H9 (cell line): ENCODE data around the gene RAP1GAP. TPM values are rescaled to one million over a fixed set of nuclear protein-coding genes. Genes with fewer than 3 reads are reported as not detected.

Experiments
- DNase-seq: peaks from one replicate; pipeline ENCODE4 v3.0.0-alpha.2; 2017
- H2AFZ ChIP-seq: one replicate; pipeline ENCODE4 v1.6.1; 2013; ENCODE audit warnings: mild to moderate bottlenecking, low read length, control low read depth, moderate library complexity
- H2AK5ac ChIP-seq: 2 replicates; pipeline ENCODE4 v1.6.1; 2013; ENCODE audit warnings: low read length, control low read depth, mixed read lengths; ENCODE audit not compliant: insufficient read length
- H2BK120ac ChIP-seq: one replicate; pipeline ENCODE4 v1.6.1; 2013; ENCODE audit warnings: low read depth, mild to moderate bottlenecking, low read length, control low read depth, inconsistent platforms; ENCODE audit not compliant: poor library complexity, severe bottlenecking
- H2BK12ac ChIP-seq: 2 replicates; pipeline ENCODE4 v1.6.1; 2013; ENCODE audit warnings: low read length, control low read depth, mixed read lengths, low read depth; ENCODE audit not compliant: insufficient read length
- H2BK15ac ChIP-seq: 2 replicates; pipeline ENCODE4 v1.6.1; 2013; ENCODE audit warnings: low read depth, low read length, control low read depth
- H2BK20ac ChIP-seq: one replicate; pipeline ENCODE4 v1.6.1; 2013; ENCODE audit warnings: low read depth, mild to moderate bottlenecking, low read length, control low read depth, inconsistent platforms; ENCODE audit not compliant: poor library complexity, severe bottlenecking
- H2BK5ac ChIP-seq: 2 replicates; pipeline ENCODE4 v1.6.1; 2013; ENCODE audit warnings: low read length, control low read depth, mixed read lengths; ENCODE audit not compliant: insufficient read length
- H3K14ac ChIP-seq: 2 replicates; pipeline ENCODE4 v1.6.1; 2013; ENCODE audit warnings: low read length, control low read depth; ENCODE audit not compliant: insufficient read depth
- H3K18ac ChIP-seq: 2 replicates; pipeline ENCODE4 v1.6.1; 2013; ENCODE audit warnings: low read depth, mild to moderate bottlenecking, mixed read lengths, low read length, control low read depth; ENCODE audit not compliant: insufficient read length
- H3K23ac ChIP-seq: 2 replicates; pipeline ENCODE4 v1.6.1; 2013; ENCODE audit warnings: low read length, control low read depth, mixed read lengths, low read depth; ENCODE audit not compliant: insufficient read length
- H3K23me2 ChIP-seq: 2 replicates; pipeline ENCODE4 v1.6.1; 2013; ENCODE audit warnings: low read depth, mild to moderate bottlenecking, mixed read lengths, low read length, control low read depth; ENCODE audit not compliant: insufficient read length, poor library complexity, severe bottlenecking
- H3K27ac ChIP-seq: 2 replicates; pipeline ENCODE4 v1.5.1; 2013; ENCODE audit warnings: low read length, control low read depth, mixed read lengths, low read depth; ENCODE audit not compliant: insufficient read length
- H3K27me3 ChIP-seq: 2 replicates; pipeline ENCODE4 v1.6.1; 2013; ENCODE audit warnings: low read length, control low read depth, inconsistent platforms; ENCODE audit not compliant: insufficient read depth
- H3K4ac ChIP-seq: 2 replicates; pipeline ENCODE4 v1.6.1; 2013; ENCODE audit warnings: low read depth, mild to moderate bottlenecking, control low read depth, inconsistent platforms, low read length, moderate library complexity
- H3K4me1 ChIP-seq: 2 replicates; pipeline ENCODE4 v1.6.1; 2013; ENCODE audit warnings: low read length, control low read depth, inconsistent platforms; ENCODE audit not compliant: insufficient read depth
- H3K4me2 ChIP-seq: 2 replicates; pipeline ENCODE4 v1.6.1; 2013; ENCODE audit warnings: low read length, control low read depth, mixed read lengths; ENCODE audit not compliant: insufficient read length, insufficient read depth
- H3K56ac ChIP-seq: 2 replicates; pipeline ENCODE4 v1.6.1; 2013; ENCODE audit warnings: low read depth, mild to moderate bottlenecking, mixed read lengths, low read length, control low read depth; ENCODE audit not compliant: insufficient read length
- H3K79me1 ChIP-seq: 2 replicates; pipeline ENCODE4 v1.6.1; 2013; ENCODE audit warnings: low read depth, mild to moderate bottlenecking, moderate library complexity, low read length, control low read depth, inconsistent platforms; ENCODE audit not compliant: insufficient read depth, poor library complexity, severe bottlenecking
- H3K79me2 ChIP-seq: 2 replicates; pipeline ENCODE4 v1.6.1; 2013; ENCODE audit warnings: low read length, control low read depth, inconsistent platforms; ENCODE audit not compliant: insufficient read depth
- H3K9ac ChIP-seq: 2 replicates; pipeline ENCODE4 v1.6.1; 2013; ENCODE audit warnings: low read length, control low read depth, mixed read lengths; ENCODE audit not compliant: insufficient read length; ENCODE audit errors: extremely low read depth
- H3K9me3 ChIP-seq: one replicate; pipeline ENCODE4 v1.6.1; 2013; ENCODE audit warnings: low read depth, low read length, inconsistent platforms; ENCODE audit not compliant: control insufficient read depth
- H3T11ph ChIP-seq: one replicate; pipeline ENCODE4 v1.6.1; 2013; ENCODE audit warnings: mild to moderate bottlenecking, low read length, control low read depth, inconsistent platforms
- H4K20me1 ChIP-seq: one replicate; pipeline ENCODE4 v1.6.1; 2013; ENCODE audit not compliant: control insufficient read depth, insufficient read length, insufficient read depth
- H4K5ac ChIP-seq: 2 replicates; pipeline ENCODE4 v1.6.1; 2013; ENCODE audit warnings: low read depth, mild to moderate bottlenecking, mixed read lengths, low read length, control low read depth; ENCODE audit not compliant: insufficient read length
- H4K8ac ChIP-seq: replicated peaks from 2 replicates; pipeline ENCODE4 v1.6.1; 2013; ENCODE audit warnings: low read length, control low read depth, mixed read lengths, low read depth; ENCODE audit not compliant: insufficient read length
- H4K91ac ChIP-seq: 2 replicates; pipeline ENCODE4 v1.6.1; 2013; ENCODE audit warnings: low read depth, mild to moderate bottlenecking, moderate library complexity, mixed read lengths, low read length, control low read depth; ENCODE audit not compliant: insufficient read length
- H3K27ac Mint-ChIP-seq, 3 experiments: 2 replicates in 2 of 3; 3 replicates in 1 of 3; pipeline ENCODE4 v1.8.0; 2020 to 2021; ENCODE audit warnings: mixed read lengths in 3 of 3, mild to moderate bottlenecking in 1 of 3, moderate library complexity in 1 of 3
- H3K27me3 Mint-ChIP-seq: 2 replicates; pipeline ENCODE4 v1.8.0; 2021; ENCODE audit warnings: low read depth, mild to moderate bottlenecking, moderate library complexity, mixed read lengths
- H3K36me3 Mint-ChIP-seq, 3 experiments: 2 replicates in 2 of 3; 3 replicates in 1 of 3; pipeline ENCODE4 v1.8.0; 2020 to 2021; ENCODE audit warnings: low read depth in 3 of 3, mixed read lengths in 3 of 3; ENCODE audit not compliant: insufficient read depth in 1 of 3
- H3K4me1 Mint-ChIP-seq, 2 experiments: 2 replicates each; pipeline ENCODE4 v1.8.0; 2020; ENCODE audit warnings: mixed read lengths in 2 of 2
- H3K4me3 Mint-ChIP-seq, 2 experiments: 2 replicates in 1 of 2; 3 replicates in 1 of 2; pipeline ENCODE4 v1.8.0; 2020 to 2021; ENCODE audit warnings: mild to moderate bottlenecking in 2 of 2, mixed read lengths in 2 of 2, moderate library complexity in 1 of 2
- H3K9me3 Mint-ChIP-seq, 2 experiments: 2 replicates in 1 of 2; 3 replicates in 1 of 2; pipeline ENCODE4 v1.8.0; 2020; ENCODE audit warnings: mild to moderate bottlenecking in 2 of 2, mixed read lengths in 2 of 2, moderate library complexity in 1 of 2
- CTCF ChIP-seq: fragments of 200-600 bp; sonication (generic); conservative IDR thresholded peaks from 3 replicates; pipeline ENCODE4 v1.8.0; 2021; ENCODE audit warnings: antibody characterized with exemption, mild to moderate bottlenecking
- WGBS: extraction: QIAGEN DNeasy Blood & Tissue Kit; methylation state at CpG from one replicate; pipeline ENCODE4 v1.1.7; 2013; ENCODE audit warnings: missing lambda C conversion rate, low lambda C conversion rate, mixed read lengths; ENCODE audit not compliant: insufficient read length; ENCODE audit errors: extremely low coverage; 5-methylcytosine and 5-hydroxymethylcytosine counted together
- total RNA-seq: library from RNA; stranded (reverse); gene quantifications from 2 replicates; pipeline ENCODE4 v1.2.1, GENCODE V29; 2021

The RAP1GAP gene
- total RNA-seq, 1 experiment from 2014 or later, result 7.9 TPM

- no peak overlapping the region for H3K27ac ChIP-seq
- peaks cover 14% of the 10 kb centered on the region for H3K23me2 ChIP-seq
- no peak overlapping the region for H4K5ac ChIP-seq
- WGBS, result no CpG with 5 or more reads among the region's 6 CpGs
- no peak overlapping the region for H3K4ac ChIP-seq
- H2BK120ac ChIP-seq, result no peak overlapping the region
- H3K4me1 ChIP-seq, result no peaks in the 10 kb centered on the region; the same call in 1 of the 2 replicates
- no peaks in the 10 kb centered on the region; a peak in 1 of 7 replicates for H3K36me3 Mint-ChIP-seq
- H4K8ac ChIP-seq, result no peak overlapping the region
- H2BK15ac ChIP-seq, result no peak overlapping the region
- no peaks in the 10 kb centered on the region; the same call in 1 of the 2 replicates for H3K27me3 ChIP-seq
- no peak overlapping the region for H3K14ac ChIP-seq
- no peak overlapping the region for H3K56ac ChIP-seq
- TF ChIP-seq CTCF, result no peak
- no peak overlapping the region for H3K9ac ChIP-seq
- peak; percentile 13 for DNase-seq
- H3K4me1 Mint-ChIP-seq, result peaks cover 32 to 40% of the 10 kb centered on the region in 2 experiments
- H3K79me1 ChIP-seq, result no peaks in the 10 kb centered on the region
- H3K27me3 Mint-ChIP-seq, result peaks cover 26% of the 10 kb centered on the region
- no peaks in the 10 kb centered on the region for H3K9me3 Mint-ChIP-seq
- H3K4me2 ChIP-seq, result no peak overlapping the region
- H3K79me2 ChIP-seq, result no peaks in the 10 kb centered on the region
- no peak overlapping the region for H2AK5ac ChIP-seq
- no peaks in the 10 kb centered on the region for H4K20me1 ChIP-seq
- H4K91ac ChIP-seq, result no peak overlapping the region
- no peak overlapping the region for H3K4me3 Mint-ChIP-seq
- peak overlapping the region in 1 of 3 experiments; percentile 39; a peak in 1 of 7 replicates for H3K27ac Mint-ChIP-seq
- no peaks in the 10 kb centered on the region for H3K9me3 ChIP-seq
- H3K18ac ChIP-seq, result no peak overlapping the region
- H2BK5ac ChIP-seq, result no peak overlapping the region
- no peak overlapping the region for H3T11ph ChIP-seq
- no peak overlapping the region for H3K23ac ChIP-seq
- H2BK20ac ChIP-seq, result no peak overlapping the region
- no peak overlapping the region for H2AFZ ChIP-seq
- H2BK12ac ChIP-seq, result no peak overlapping the region
Measured at GRCh38 chr1:21671915-21672314, 2.8 kb upstream of the RAP1GAP start.
